Subcutaneous adipose tissue (tissue), 4 donors: ENCODE measurements around the gene KCNMA1. TPM values are rescaled to one million over a fixed set of nuclear protein-coding genes. Genes with fewer than 3 reads are reported as not detected.

Source experiments
- CTCF ChIP-seq: fragments of 450-650 bp; IDR thresholded peaks from one replicate; pipeline ENCODE4 v1.5.1; 2016; ENCODE audit warnings: low read depth, mild to moderate bottlenecking, control low read depth, antibody characterized with exemption, moderate library complexity
- total RNA-seq, 4 donors: library from RNA; depleted of rRNA; stranded (reverse); fragments of >200 nt; gene quantifications; one replicate each; pipeline ENCODE4 v1.1.0, GENCODE V29; 2016

Gene KCNMA1
- total RNA-seq, 4 donors from 2014 or later, result 10.3 to 91.5 (median 23.8) TPM

GRCh38 chr10:77560052-77560451 is 77.6 kb downstream of the KCNMA1 start:
- no peak for TF ChIP-seq CTCF

GRCh38 chr10:77556990-77557601 is 80.5 kb downstream of the KCNMA1 start:
- TF ChIP-seq CTCF, result no peak

GRCh38 chr10:77555591-77556212 is 81.9 kb downstream of the KCNMA1 start:
- TF ChIP-seq CTCF, result no peak

- TF ChIP-seq CTCF, result no peak
Measured at GRCh38 chr10:77554996-77555397, 82.6 kb downstream of the KCNMA1 start.

- no peak for TF ChIP-seq CTCF
Measured at GRCh38 chr10:77553966-77554365, 83.6 kb downstream of the KCNMA1 start.

- no peak for TF ChIP-seq CTCF
Measured at GRCh38 chr10:77553311-77553710, 84.3 kb downstream of the KCNMA1 start.

- no peak for TF ChIP-seq CTCF
Measured at GRCh38 chr10:77552252-77552651, 85.4 kb downstream of the KCNMA1 start.
